Stimulated activated memory B cell treated with anti-CD40 and anti-IgM and Interleukin-4, amounts not matched to agents 10 μg/mL and 1 μg/mL and 100 μg/mL, for 72 hours (primary cell): ENCODE measurements around the gene TEK.

Experiments used
- ATAC-seq: fragments of 150-1000 bp; cut with Tn5 transposase; 2 replicates; pipeline ENCODE4 v1.10.0; 2021
- H3K27ac Mint-ChIP-seq: one replicate; pipeline ENCODE4 v1.8.0; 2022; ENCODE audit warnings: mild to moderate bottlenecking, mixed read lengths
- H3K27me3 Mint-ChIP-seq: one replicate; pipeline ENCODE4 v1.8.0; 2022; ENCODE audit warnings: mixed read lengths
- H3K36me3 Mint-ChIP-seq: one replicate; pipeline ENCODE4 v1.8.0; 2022; ENCODE audit warnings: mixed read lengths
- H3K4me1 Mint-ChIP-seq: one replicate; pipeline ENCODE4 v1.8.0; 2022; ENCODE audit warnings: mixed read lengths
- H3K4me3 Mint-ChIP-seq: one replicate; pipeline ENCODE4 v1.8.0; 2022; ENCODE audit warnings: mild to moderate bottlenecking, moderate library complexity, mixed read lengths
- H3K9me3 Mint-ChIP-seq: one replicate; pipeline ENCODE4 v1.8.0; 2022; ENCODE audit warnings: mixed read lengths

TEK gene

GRCh38 chr9:27094640-27095298 lies 14.3 kb upstream of the TEK start:
- H3K27me3 Mint-ChIP-seq, result peaks cover 37% of the 10 kb centered on the region
- no peak for ATAC-seq
- H3K36me3 Mint-ChIP-seq, result no peaks in the 10 kb centered on the region
- no peak overlapping the region for H3K4me3 Mint-ChIP-seq
- H3K27ac Mint-ChIP-seq, result no peak overlapping the region
- no peaks in the 10 kb centered on the region for H3K4me1 Mint-ChIP-seq
- H3K9me3 Mint-ChIP-seq, result no peaks in the 10 kb centered on the region

- Mint-ChIP-seq H3K27ac (no peak overlapping the region), H3K4me3 (no peak overlapping the region), H3K27me3 (peaks cover 17% of the 10 kb centered on the region), H3K9me3 (no peaks in the 10 kb centered on the region), H3K36me3 (no peaks in the 10 kb centered on the region), H3K4me1 (no peaks in the 10 kb centered on the region)
- ATAC-seq, result no peak
Measured at GRCh38 chr9:27107241-27107640, 1.8 kb upstream of the TEK start.

GRCh38 chr9:27109621-27110020 lies 596 bp downstream of the TEK start:
- no peak for ATAC-seq
- no peak overlapping the region for H3K4me3 Mint-ChIP-seq
- H3K36me3 Mint-ChIP-seq, result no peaks in the 10 kb centered on the region
- H3K27ac Mint-ChIP-seq, result no peak overlapping the region
- no peaks in the 10 kb centered on the region for H3K9me3 Mint-ChIP-seq
- H3K27me3 Mint-ChIP-seq, result peaks cover 22% of the 10 kb centered on the region
- no peaks in the 10 kb centered on the region for H3K4me1 Mint-ChIP-seq

- Mint-ChIP-seq H3K4me1 (no peaks in the 10 kb centered on the region), H3K27ac (no peak overlapping the region), H3K9me3 (no peaks in the 10 kb centered on the region), H3K4me3 (no peak overlapping the region), H3K27me3 (peaks cover 22% of the 10 kb centered on the region), H3K36me3 (no peaks in the 10 kb centered on the region)
- no peak for ATAC-seq
Measured at GRCh38 chr9:27110181-27110580, 1.2 kb downstream of the TEK start.

- H3K36me3 Mint-ChIP-seq, result no peaks in the 10 kb centered on the region
Measured at GRCh38 chr9:27112235-27112634, 3.2 kb downstream of the TEK start.

GRCh38 chr9:27117489-27118135 lies 8.6 kb downstream of the TEK start:
- no peaks in the 10 kb centered on the region for H3K36me3 Mint-ChIP-seq
- H3K27ac Mint-ChIP-seq, result no peak overlapping the region
- ATAC-seq, result no peak
- no peak overlapping the region for H3K4me3 Mint-ChIP-seq
- H3K4me1 Mint-ChIP-seq, result no peaks in the 10 kb centered on the region
- peaks cover 3% of the 10 kb centered on the region for H3K9me3 Mint-ChIP-seq
- H3K27me3 Mint-ChIP-seq, result peaks cover under 1% of the 10 kb centered on the region

More at GRCh38 chr9:27112235-27112634, 3.2 kb downstream of the TEK start:
- no peak for ATAC-seq
- no peak overlapping the region for H3K27ac Mint-ChIP-seq
- peaks cover 22% of the 10 kb centered on the region for H3K27me3 Mint-ChIP-seq
- no peaks in the 10 kb centered on the region for H3K4me1 Mint-ChIP-seq
- H3K9me3 Mint-ChIP-seq, result no peaks in the 10 kb centered on the region
- H3K4me3 Mint-ChIP-seq, result no peak overlapping the region

- Mint-ChIP-seq H3K27me3 (no peaks in the 10 kb centered on the region), H3K27ac (no peak overlapping the region), H3K4me3 (no peak overlapping the region), H3K36me3 (no peaks in the 10 kb centered on the region), H3K4me1 (no peaks in the 10 kb centered on the region), H3K9me3 (peaks cover 3% of the 10 kb centered on the region)
- no peak for ATAC-seq
Measured at GRCh38 chr9:27118916-27119315, 9.9 kb downstream of the TEK start.

- Mint-ChIP-seq H3K36me3 (no peaks in the 10 kb centered on the region), H3K4me1 (no peaks in the 10 kb centered on the region), H3K27me3 (no peaks in the 10 kb centered on the region), H3K27ac (no peak overlapping the region), H3K4me3 (no peak overlapping the region), H3K9me3 (peaks cover 3% of the 10 kb centered on the region)
- no peak for ATAC-seq
Measured at GRCh38 chr9:27124151-27124550, 15.1 kb downstream of the TEK start.

GRCh38 chr9:27125030-27125429 lies 16.0 kb downstream of the TEK start:
- H3K4me1 Mint-ChIP-seq, result no peaks in the 10 kb centered on the region
- ATAC-seq, result peak; percentile 36
- no peaks in the 10 kb centered on the region for H3K36me3 Mint-ChIP-seq
- H3K27ac Mint-ChIP-seq, result no peak overlapping the region
- no peaks in the 10 kb centered on the region for H3K27me3 Mint-ChIP-seq
- no peak overlapping the region for H3K4me3 Mint-ChIP-seq
- H3K9me3 Mint-ChIP-seq, result peaks cover 3% of the 10 kb centered on the region

- H3K27me3 Mint-ChIP-seq, result no peaks in the 10 kb centered on the region
- no peaks in the 10 kb centered on the region for H3K4me1 Mint-ChIP-seq
- no peak overlapping the region for H3K27ac Mint-ChIP-seq
- H3K36me3 Mint-ChIP-seq, result no peaks in the 10 kb centered on the region
- H3K4me3 Mint-ChIP-seq, result no peak overlapping the region
- peaks cover 3% of the 10 kb centered on the region for H3K9me3 Mint-ChIP-seq
- ATAC-seq, result no peak
Measured at GRCh38 chr9:27125936-27126335, 16.9 kb downstream of the TEK start.

GRCh38 chr9:27126670-27127069 lies 17.6 kb downstream of the TEK start:
- Mint-ChIP-seq H3K27me3 (no peaks in the 10 kb centered on the region), H3K27ac (no peak overlapping the region), H3K9me3 (peaks cover 3% of the 10 kb centered on the region)

GRCh38 chr9:27129221-27129620 lies 20.2 kb downstream of the TEK start:
- H3K27me3 Mint-ChIP-seq, result no peaks in the 10 kb centered on the region
- H3K4me3 Mint-ChIP-seq, result no peak overlapping the region
- ATAC-seq, result no peak
- H3K36me3 Mint-ChIP-seq, result no peaks in the 10 kb centered on the region
- no peak overlapping the region for H3K27ac Mint-ChIP-seq
- H3K9me3 Mint-ChIP-seq, result no peaks in the 10 kb centered on the region
- H3K4me1 Mint-ChIP-seq, result no peaks in the 10 kb centered on the region

More at GRCh38 chr9:27126670-27127069, 17.6 kb downstream of the TEK start:
- Mint-ChIP-seq H3K4me3 (no peak overlapping the region), H3K4me1 (no peaks in the 10 kb centered on the region), H3K36me3 (no peaks in the 10 kb centered on the region)
- ATAC-seq, result no peak

GRCh38 chr9:27131731-27132130 lies 22.7 kb downstream of the TEK start:
- no peaks in the 10 kb centered on the region for H3K9me3 Mint-ChIP-seq
- H3K27me3 Mint-ChIP-seq, result no peaks in the 10 kb centered on the region
- no peak overlapping the region for H3K27ac Mint-ChIP-seq
- no peak for ATAC-seq
- no peaks in the 10 kb centered on the region for H3K4me1 Mint-ChIP-seq
- no peak overlapping the region for H3K4me3 Mint-ChIP-seq
- no peaks in the 10 kb centered on the region for H3K36me3 Mint-ChIP-seq

- H3K9me3 Mint-ChIP-seq, result no peaks in the 10 kb centered on the region
- H3K4me1 Mint-ChIP-seq, result no peaks in the 10 kb centered on the region
- no peak for ATAC-seq
- no peak overlapping the region for H3K27ac Mint-ChIP-seq
- H3K36me3 Mint-ChIP-seq, result no peaks in the 10 kb centered on the region
- H3K4me3 Mint-ChIP-seq, result no peak overlapping the region
- no peaks in the 10 kb centered on the region for H3K27me3 Mint-ChIP-seq
Measured at GRCh38 chr9:27133817-27134216, 24.8 kb downstream of the TEK start.

- peaks cover 7% of the 10 kb centered on the region for H3K27me3 Mint-ChIP-seq
- H3K36me3 Mint-ChIP-seq, result no peaks in the 10 kb centered on the region
- H3K4me1 Mint-ChIP-seq, result peaks cover 8% of the 10 kb centered on the region
- no peak for ATAC-seq
- H3K27ac Mint-ChIP-seq, result no peak overlapping the region
- H3K9me3 Mint-ChIP-seq, result no peaks in the 10 kb centered on the region
- H3K4me3 Mint-ChIP-seq, result no peak overlapping the region
Measured at GRCh38 chr9:27142299-27142930, 33.4 kb downstream of the TEK start.

GRCh38 chr9:27145143-27145542 lies 36.1 kb downstream of the TEK start:
- ATAC-seq, result no peak
- Mint-ChIP-seq H3K4me1 (peaks cover 8% of the 10 kb centered on the region), H3K9me3 (no peaks in the 10 kb centered on the region), H3K27ac (no peak overlapping the region), H3K27me3 (peaks cover 7% of the 10 kb centered on the region), H3K4me3 (no peak overlapping the region), H3K36me3 (no peaks in the 10 kb centered on the region)
